ENCODE measurements around the gene IER3. TPM values are rescaled to one million over a fixed set of nuclear protein-coding genes. Genes with fewer than 3 reads are reported as not detected.
A peak's percentile ranks its signal among the peaks of the same experiment; 100 is the strongest.

IER3 gene
- total RNA-seq, 1 donor from 2014 or later = 131 TPM

GRCh38 chr6:30716879-30717128 lies 27.5 kb downstream of the IER3 start:
- Mint-ChIP-seq H3K4me1 (peaks cover 29% of the 10 kb centered on the region), H3K36me3 (peaks cover 26% of the 10 kb centered on the region), H3K27me3 (ENCODE audit: low read depth) (no peaks in the 10 kb centered on the region), H3K27ac (peak overlapping the region; percentile 100), H3K4me3 (peak overlapping the region; percentile 97), H3K9me3 (no peaks in the 10 kb centered on the region)
- no peak for DNase-seq (ENCODE audit: low spot score in 2 of 2, unreplicated experiment in 2 of 2)
- TF ChIP-seq, protein P1, sequence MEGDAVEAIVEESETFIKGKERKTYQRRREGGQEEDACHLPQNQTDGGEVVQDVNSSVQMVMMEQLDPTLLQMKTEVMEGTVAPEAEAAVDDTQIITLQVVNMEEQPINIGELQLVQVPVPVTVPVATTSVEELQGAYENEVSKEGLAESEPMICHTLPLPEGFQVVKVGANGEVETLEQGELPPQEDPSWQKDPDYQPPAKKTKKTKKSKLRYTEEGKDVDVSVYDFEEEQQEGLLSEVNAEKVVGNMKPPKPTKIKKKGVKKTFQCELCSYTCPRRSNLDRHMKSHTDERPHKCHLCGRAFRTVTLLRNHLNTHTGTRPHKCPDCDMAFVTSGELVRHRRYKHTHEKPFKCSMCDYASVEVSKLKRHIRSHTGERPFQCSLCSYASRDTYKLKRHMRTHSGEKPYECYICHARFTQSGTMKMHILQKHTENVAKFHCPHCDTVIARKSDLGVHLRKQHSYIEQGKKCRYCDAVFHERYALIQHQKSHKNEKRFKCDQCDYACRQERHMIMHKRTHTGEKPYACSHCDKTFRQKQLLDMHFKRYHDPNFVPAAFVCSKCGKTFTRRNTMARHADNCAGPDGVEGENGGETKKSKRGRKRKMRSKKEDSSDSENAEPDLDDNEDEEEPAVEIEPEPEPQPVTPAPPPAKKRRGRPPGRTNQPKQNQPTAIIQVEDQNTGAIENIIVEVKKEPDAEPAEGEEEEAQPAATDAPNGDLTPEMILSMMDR (IDR thresholded peaks at IDR 0.05; ENCODE audit: unreplicated experiment) = no peak

- TF ChIP-seq, protein P1 (IDR thresholded peaks at IDR 0.05; ENCODE audit: unreplicated experiment) = no peak
- peaks cover 43% of the 10 kb centered on the region for H3K36me3 Mint-ChIP-seq
- H3K27me3 Mint-ChIP-seq (ENCODE audit: low read depth) = no peaks in the 10 kb centered on the region
- peaks cover 18% of the 10 kb centered on the region for H3K4me1 Mint-ChIP-seq
- no peaks in the 10 kb centered on the region for H3K9me3 Mint-ChIP-seq
- no peak overlapping the region for H3K27ac Mint-ChIP-seq
- H3K4me3 Mint-ChIP-seq = no peak overlapping the region
- DNase-seq (ENCODE audit: low spot score in 2 of 2, unreplicated experiment in 2 of 2) = no peak
These were observed 30.1 kb downstream of the IER3 start for GRCh38 chr6:30714263-30714662.

- Mint-ChIP-seq H3K36me3 (peaks cover 53% of the 10 kb centered on the region), H3K4me1 (peaks cover 8% of the 10 kb centered on the region)
- DNase-seq (ENCODE audit: low spot score in 2 of 2, unreplicated experiment in 2 of 2) = no peak
These were observed 31.9 kb downstream of the IER3 start for GRCh38 chr6:30712441-30712945.

DNA sequence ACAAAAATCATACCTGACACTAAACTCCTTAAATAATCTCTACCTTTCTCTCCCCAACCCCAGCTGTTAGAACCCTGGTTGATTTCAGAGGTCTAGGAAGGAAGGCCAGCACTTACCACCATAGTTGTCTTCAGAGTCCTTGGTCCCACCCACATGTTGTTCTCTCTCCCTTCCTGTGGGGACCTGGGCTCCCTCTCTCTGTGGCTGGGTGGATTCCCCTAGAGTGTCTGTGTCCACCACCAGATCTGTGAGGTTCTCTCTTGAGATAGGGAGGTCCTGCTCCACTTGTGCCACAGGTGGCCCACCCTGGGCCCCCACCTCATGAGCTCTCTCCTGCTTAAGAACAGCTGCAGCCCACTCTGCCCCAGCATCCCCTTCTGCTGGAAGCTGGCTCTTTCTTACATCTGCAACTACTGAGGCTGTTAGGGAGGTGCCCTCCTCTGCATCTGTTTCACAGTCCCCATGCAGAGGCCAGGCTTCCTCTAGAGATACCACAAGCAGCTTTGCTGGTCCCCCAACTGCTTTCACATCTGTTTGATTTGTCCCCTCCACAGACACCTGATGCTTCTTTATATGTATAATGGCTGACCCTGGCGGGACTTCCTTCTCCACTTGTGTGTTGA lies 32.5 kb downstream of the IER3 start:
- no peak overlapping the region for H3K27ac Mint-ChIP-seq
- peaks cover 5% of the 10 kb centered on the region for H3K4me1 Mint-ChIP-seq
- peaks cover 56% of the 10 kb centered on the region for H3K36me3 Mint-ChIP-seq
- no peaks in the 10 kb centered on the region for H3K27me3 Mint-ChIP-seq (ENCODE audit: low read depth)
- DNase-seq (ENCODE audit: low spot score in 2 of 2, unreplicated experiment in 2 of 2) = no peak
- no peak overlapping the region for H3K4me3 Mint-ChIP-seq
- TF ChIP-seq, protein P1 (IDR thresholded peaks at IDR 0.05; ENCODE audit: unreplicated experiment) = no peak
- H3K9me3 Mint-ChIP-seq = no peaks in the 10 kb centered on the region

More at GRCh38 chr6:30712441-30712945, 31.9 kb downstream of the IER3 start:
- Mint-ChIP-seq H3K9me3 (no peaks in the 10 kb centered on the region), H3K4me3 (no peak overlapping the region), H3K27ac (no peak overlapping the region), H3K27me3 (ENCODE audit: low read depth) (no peaks in the 10 kb centered on the region)
- TF ChIP-seq, protein P1 (IDR thresholded peaks at IDR 0.05; ENCODE audit: unreplicated experiment) = no peak

DNA sequence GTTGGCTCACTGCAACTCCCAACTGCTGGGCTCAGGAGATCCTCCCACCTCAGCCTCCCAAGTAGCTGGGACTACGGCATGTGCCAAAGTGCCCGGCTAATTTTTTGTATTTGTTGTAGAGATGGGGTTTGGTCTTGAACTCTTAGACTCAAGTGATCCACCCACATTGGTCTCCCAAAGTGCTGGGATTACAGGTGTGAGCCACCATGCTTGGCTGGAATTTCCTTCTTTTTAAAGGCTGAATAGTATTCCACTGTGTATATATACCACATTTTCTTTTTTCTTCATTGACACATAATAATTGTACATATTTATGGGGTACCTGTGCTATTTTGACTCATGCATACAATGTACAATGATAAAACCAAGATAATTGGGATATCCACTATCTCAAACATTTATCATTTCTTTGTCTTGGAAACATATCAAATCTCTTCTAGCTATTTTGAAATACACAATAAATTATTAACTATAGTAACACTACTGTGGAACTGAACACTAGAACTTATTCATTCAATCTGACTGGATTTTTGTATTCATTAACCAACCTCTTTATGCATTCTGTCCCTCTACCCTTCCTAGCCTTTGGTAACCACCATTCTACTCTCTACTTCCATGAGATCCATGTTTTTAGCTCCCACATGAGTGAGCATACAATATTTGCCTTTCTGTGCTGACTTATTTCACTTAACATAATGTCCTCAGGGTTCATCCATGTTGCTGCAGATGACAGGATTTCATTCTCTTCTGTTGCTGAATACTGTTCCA lies 35.1 kb downstream of the IER3 start:
- Mint-ChIP-seq H3K9me3 (no peaks in the 10 kb centered on the region), H3K4me1 (no peaks in the 10 kb centered on the region), H3K4me3 (no peak overlapping the region), H3K27me3 (ENCODE audit: low read depth) (no peaks in the 10 kb centered on the region), H3K36me3 (peaks cover 70% of the 10 kb centered on the region), H3K27ac (no peak overlapping the region)
- TF ChIP-seq, protein P1 (IDR thresholded peaks at IDR 0.05; ENCODE audit: unreplicated experiment) = no peak
- no peak for DNase-seq (ENCODE audit: low spot score in 2 of 2, unreplicated experiment in 2 of 2)

All from mesothelial cell of epicardium (in vitro differentiated cells).